Liver (tissue), 9 donors: Measurements from ENCODE around the gene KCND2. TPM values are rescaled to one million over a fixed set of nuclear protein-coding genes. Genes with fewer than 3 reads are reported as not detected.

Experiments used
- DNase-seq: peaks from one replicate; pipeline ENCODE4 v3.0.0-alpha.2; 2017; ENCODE audit warnings: low spot score
- H3K27ac ChIP-seq, 2 donors: one replicate each; pipeline ENCODE4 v1.7.0; 2013; ENCODE audit warnings: inconsistent platforms in 2 of 2, low read length in 2 of 2, control low read depth in 1 of 2, low read depth in 1 of 2, mild to moderate bottlenecking in 1 of 2
- H3K27me3 ChIP-seq, 4 donors: one replicate each; pipeline versions ENCODE4 v1.6.1 to v1.7.0; 2013; ENCODE audit warnings: low read length in 3 of 4, inconsistent platforms in 1 of 4, mild to moderate bottlenecking in 1 of 4, moderate library complexity in 1 of 4; ENCODE audit not compliant: control insufficient read depth in 4 of 4, insufficient read depth in 4 of 4
- H3K36me3 ChIP-seq, 4 donors: one replicate each; pipeline versions ENCODE4 v1.6.1 to v1.7.0; 2013; ENCODE audit warnings: low read length in 3 of 4, mild to moderate bottlenecking in 3 of 4, low read depth in 1 of 4, moderate library complexity in 1 of 4; ENCODE audit not compliant: control insufficient read depth in 4 of 4, insufficient read depth in 3 of 4
- H3K4me1 ChIP-seq, 4 donors: one replicate each; pipeline versions ENCODE4 v1.6.1 to v1.7.0; 2013; ENCODE audit warnings: low read length in 3 of 4, mild to moderate bottlenecking in 3 of 4, moderate library complexity in 1 of 4; ENCODE audit not compliant: control insufficient read depth in 4 of 4, insufficient read depth in 4 of 4
- H3K4me3 ChIP-seq, 3 donors: one replicate each; pipeline versions ENCODE4 v1.6.1 to v1.7.0; 2013; ENCODE audit warnings: low read length in 3 of 3, control low read depth in 1 of 3, low read depth in 1 of 3, mild to moderate bottlenecking in 1 of 3
- H3K9ac ChIP-seq, 2 donors: one replicate each; pipeline ENCODE4 v1.7.0; 2013; ENCODE audit warnings: low read length in 2 of 2, mild to moderate bottlenecking in 2 of 2, moderate library complexity in 2 of 2, control low read depth in 1 of 2, low read depth in 1 of 2
- H3K9me3 ChIP-seq, 4 donors: one replicate each; pipeline versions ENCODE4 v1.6.1 to v1.7.0; 2013; ENCODE audit warnings: low read length in 3 of 4; ENCODE audit not compliant: control insufficient read depth in 4 of 4
- ATF3 ChIP-seq: IDR thresholded peaks from 2 replicates; pipeline ENCODE4 v1.6.1; 2016; ENCODE audit warnings: antibody characterized with exemption
- CTCF ChIP-seq: fragments of 150-350 bp; IDR thresholded peaks from 2 replicates; pipeline ENCODE4 v1.5.1; 2017; ENCODE audit warnings: improper control_type of control experiment, low read depth, low read length; ENCODE audit not compliant: missing input control
- EGR1 ChIP-seq, 2 donors: IDR thresholded peaks; 2 replicates each; pipeline ENCODE4 v1.6.1; 2016 to 2018; ENCODE audit warnings: antibody characterized with exemption in 2 of 2, low read depth in 2 of 2
- FOXA1 ChIP-seq: IDR thresholded peaks from 2 replicates; pipeline ENCODE4 v1.6.1; 2016; ENCODE audit warnings: antibody characterized with exemption
- FOXA2 ChIP-seq: IDR thresholded peaks from 2 replicates; pipeline ENCODE4 v1.6.1; 2016; ENCODE audit warnings: antibody characterized with exemption
- GABPA ChIP-seq, 2 donors: IDR thresholded peaks in 1 of 2; conservative IDR thresholded peaks in 1 of 2; 2 replicates each; pipeline ENCODE4 v1.6.1; 2016; ENCODE audit warnings: antibody characterized with exemption in 2 of 2, mild to moderate bottlenecking in 1 of 2, moderate library complexity in 1 of 2
- HNF4A ChIP-seq, 2 donors: conservative IDR thresholded peaks; 2 replicates each; pipeline ENCODE4 v1.6.1; 2016; ENCODE audit warnings: antibody characterized with exemption in 2 of 2, mild to moderate bottlenecking in 2 of 2
- HNF4G ChIP-seq: IDR thresholded peaks from 2 replicates; pipeline ENCODE4 v1.6.1; 2016; ENCODE audit warnings: antibody characterized with exemption
- JUND ChIP-seq, 2 donors: IDR thresholded peaks; 2 replicates each; pipeline ENCODE4 v1.6.1; 2016; ENCODE audit warnings: antibody characterized with exemption in 2 of 2
- NR2F2 ChIP-seq: IDR thresholded peaks from 2 replicates; pipeline ENCODE4 v1.6.1; 2016; ENCODE audit warnings: antibody characterized with exemption
- RAD21 ChIP-seq, 2 donors: IDR thresholded peaks; 2 replicates each; pipeline ENCODE4 v1.6.1; 2016; ENCODE audit warnings: antibody characterized with exemption in 2 of 2, mild to moderate bottlenecking in 2 of 2
- REST ChIP-seq: IDR thresholded peaks from 2 replicates; pipeline ENCODE4 v1.6.1; 2016; ENCODE audit warnings: antibody characterized with exemption, mild to moderate bottlenecking
- RXRA ChIP-seq, 2 donors: IDR thresholded peaks; 2 replicates each; pipeline ENCODE4 v1.6.1; 2017 to 2018; ENCODE audit warnings: antibody characterized with exemption in 2 of 2, mild to moderate bottlenecking in 1 of 2
- SP1 ChIP-seq: IDR thresholded peaks from 2 replicates; pipeline ENCODE4 v1.6.1; 2018; ENCODE audit warnings: antibody characterized with exemption, mild to moderate bottlenecking
- TAF1 ChIP-seq: conservative IDR thresholded peaks from 2 replicates; pipeline ENCODE4 v1.6.1; 2016; ENCODE audit warnings: antibody characterized with exemption, mild to moderate bottlenecking
- YY1 ChIP-seq: IDR thresholded peaks from 2 replicates; pipeline ENCODE4 v1.6.1; 2016; ENCODE audit warnings: antibody characterized with exemption, mild to moderate bottlenecking
- WGBS: extraction: QIAGEN DNeasy Blood & Tissue Kit; methylation state at CpG from one replicate; pipeline ENCODE4 v1.1.7; 2013; 5-methylcytosine and 5-hydroxymethylcytosine counted together
- polyA plus RNA-seq, 2 donors: library from polyadenylated mRNA; stranded (reverse) in 1 of 2; unstranded in 1 of 2; fragments of 200-250 nt in 1 of 2; fragments of >200 nt in 1 of 2; fragmentation: Nextera tagmentation in 1 of 2; extraction: Ambion mirVana in 1 of 2; gene quantifications; one replicate each; pipeline versions ENCODE4 v1.2.1 to v1.2.3, GENCODE V29; 2013 to 2015
- total RNA-seq, 2 donors: library from RNA; depleted of rRNA; stranded (reverse); fragments of >200 nt; gene quantifications; one replicate each; pipeline ENCODE4 v1.2.3, GENCODE V29; 2014
- TF ChIP-seq, protein P1 (sequence below): IDR thresholded peaks from 2 replicates; pipeline ENCODE4 v1.6.1; 2016; ENCODE audit warnings: antibody characterized with exemption
- TF ChIP-seq, protein P2 (sequence below): IDR thresholded peaks from 2 replicates; pipeline ENCODE4 v1.6.1; 2016; ENCODE audit warnings: antibody characterized with exemption
- donor health status: healthy.
- donor health status: healthy.
- donor health status: healthy.
- donor health status: healthy.
- donor health status: healthy.

Gene KCND2
- total and polyA plus RNA-seq, 4 donors = 0.02 to 0.22 (median 0.07) TPM

- Histone ChIP-seq H3K9me3 (no peaks in the 10 kb centered on the region), H3K27ac (no peak overlapping the region), H3K9ac (no peak overlapping the region), H3K27me3 (no peaks in the 10 kb centered on the region), H3K4me3 (no peak overlapping the region), H3K4me1 (peaks cover 3 to 14% (median 5%) of the 10 kb centered on the region in 4 donors), H3K36me3 (no peaks in the 10 kb centered on the region)
- WGBS = 66% methylated on average over 3 of the region's 3 CpGs
- TF ChIP-seq EGR1 (IDR thresholded peaks at IDR 0.05; ENCODE audit: low read depth in 2 of 2) (no peak), RXRA (IDR thresholded peaks at IDR 0.05) (no peak), YY1 (no peak), RAD21 (IDR thresholded peaks at IDR 0.05) (no peak), ATF3 (no peak), REST (no peak), NR2F2 (no peak), CTCF (no peak), FOXA1 (no peak), FOXA2 (no peak), TAF1 (no peak), HNF4A (conservative IDR thresholded peaks at IDR 0.05) (no peak), HNF4G (no peak), JUND (IDR thresholded peaks at IDR 0.05) (no peak), SP1 (no peak), GABPA (IDR thresholded peaks at IDR 0.05 in 1 of 2, conservative IDR thresholded peaks at IDR 0.05 in 1 of 2) (no peak)
- TF ChIP-seq, protein P1, sequence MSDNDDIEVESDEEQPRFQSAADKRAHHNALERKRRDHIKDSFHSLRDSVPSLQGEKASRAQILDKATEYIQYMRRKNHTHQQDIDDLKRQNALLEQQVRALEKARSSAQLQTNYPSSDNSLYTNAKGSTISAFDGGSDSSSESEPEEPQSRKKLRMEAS = no peak
- TF ChIP-seq, protein P2, sequence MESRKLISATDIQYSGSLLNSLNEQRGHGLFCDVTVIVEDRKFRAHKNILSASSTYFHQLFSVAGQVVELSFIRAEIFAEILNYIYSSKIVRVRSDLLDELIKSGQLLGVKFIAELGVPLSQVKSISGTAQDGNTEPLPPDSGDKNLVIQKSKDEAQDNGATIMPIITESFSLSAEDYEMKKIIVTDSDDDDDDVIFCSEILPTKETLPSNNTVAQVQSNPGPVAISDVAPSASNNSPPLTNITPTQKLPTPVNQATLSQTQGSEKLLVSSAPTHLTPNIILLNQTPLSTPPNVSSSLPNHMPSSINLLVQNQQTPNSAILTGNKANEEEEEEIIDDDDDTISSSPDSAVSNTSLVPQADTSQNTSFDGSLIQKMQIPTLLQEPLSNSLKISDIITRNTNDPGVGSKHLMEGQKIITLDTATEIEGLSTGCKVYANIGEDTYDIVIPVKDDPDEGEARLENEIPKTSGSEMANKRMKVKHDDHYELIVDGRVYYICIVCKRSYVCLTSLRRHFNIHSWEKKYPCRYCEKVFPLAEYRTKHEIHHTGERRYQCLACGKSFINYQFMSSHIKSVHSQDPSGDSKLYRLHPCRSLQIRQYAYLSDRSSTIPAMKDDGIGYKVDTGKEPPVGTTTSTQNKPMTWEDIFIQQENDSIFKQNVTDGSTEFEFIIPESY = no peak
- no peak for DNase-seq
These were observed 313.6 kb downstream of the KCND2 start for GRCh38 chr7:120586571-120586970.
